ENCODE measurements around the gene S100A7A. TPM values are rescaled to one million over a fixed set of nuclear protein-coding genes. Genes with fewer than 3 reads are reported as not detected.
"Not testable (repeated sequence)": the region's sequence is repeated elsewhere in the genome, so short reads cannot be mapped to it uniquely, and the experiment has no call there.

S100A7A gene
- total RNA-seq, 1 donor from 2014 or later, result not detected

DNA sequence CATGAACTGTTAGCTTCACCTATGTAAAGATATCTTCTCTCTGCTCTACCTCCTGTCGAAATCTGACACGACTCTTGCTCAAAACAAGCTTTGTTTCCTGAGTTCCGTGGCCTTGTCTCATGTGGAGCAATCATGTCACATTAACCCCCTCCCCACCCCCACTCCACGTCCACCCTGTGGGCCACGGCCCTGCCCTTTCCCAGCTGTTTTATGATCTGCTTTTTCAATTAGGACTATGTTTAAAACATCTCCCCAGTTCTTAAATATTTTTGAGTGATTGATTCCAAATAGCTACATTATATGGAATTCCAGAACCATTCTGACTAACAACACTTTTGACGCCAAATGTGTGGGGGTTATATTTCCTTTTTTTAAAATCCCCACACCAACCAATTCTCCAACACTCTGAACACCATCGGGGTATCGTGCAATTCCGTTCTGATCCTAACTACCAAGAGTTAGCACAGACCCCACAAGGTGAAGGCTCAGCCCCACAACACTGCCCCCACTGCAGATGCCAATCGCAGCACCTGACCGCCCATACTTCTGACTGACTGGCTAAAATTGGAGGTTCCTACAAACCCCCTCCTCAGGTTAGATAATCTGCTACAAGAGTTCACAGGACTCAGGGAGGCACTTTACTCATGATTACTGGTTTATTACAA is 12.8 kb upstream of the S100A7A start:
- TF ChIP-seq, protein P1, sequence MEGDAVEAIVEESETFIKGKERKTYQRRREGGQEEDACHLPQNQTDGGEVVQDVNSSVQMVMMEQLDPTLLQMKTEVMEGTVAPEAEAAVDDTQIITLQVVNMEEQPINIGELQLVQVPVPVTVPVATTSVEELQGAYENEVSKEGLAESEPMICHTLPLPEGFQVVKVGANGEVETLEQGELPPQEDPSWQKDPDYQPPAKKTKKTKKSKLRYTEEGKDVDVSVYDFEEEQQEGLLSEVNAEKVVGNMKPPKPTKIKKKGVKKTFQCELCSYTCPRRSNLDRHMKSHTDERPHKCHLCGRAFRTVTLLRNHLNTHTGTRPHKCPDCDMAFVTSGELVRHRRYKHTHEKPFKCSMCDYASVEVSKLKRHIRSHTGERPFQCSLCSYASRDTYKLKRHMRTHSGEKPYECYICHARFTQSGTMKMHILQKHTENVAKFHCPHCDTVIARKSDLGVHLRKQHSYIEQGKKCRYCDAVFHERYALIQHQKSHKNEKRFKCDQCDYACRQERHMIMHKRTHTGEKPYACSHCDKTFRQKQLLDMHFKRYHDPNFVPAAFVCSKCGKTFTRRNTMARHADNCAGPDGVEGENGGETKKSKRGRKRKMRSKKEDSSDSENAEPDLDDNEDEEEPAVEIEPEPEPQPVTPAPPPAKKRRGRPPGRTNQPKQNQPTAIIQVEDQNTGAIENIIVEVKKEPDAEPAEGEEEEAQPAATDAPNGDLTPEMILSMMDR (IDR thresholded peaks at IDR 0.05; ENCODE audit: unreplicated experiment), result no peak
- no peaks in the 10 kb centered on the region for H3K9me3 Mint-ChIP-seq
- peaks cover 33% of the 10 kb centered on the region for H3K27me3 Mint-ChIP-seq (ENCODE audit: low read depth)
- H3K4me3 Mint-ChIP-seq, result no peak overlapping the region
- no peak for DNase-seq (ENCODE audit: low spot score in 2 of 2, unreplicated experiment in 2 of 2)
- H3K36me3 Mint-ChIP-seq, result no peaks in the 10 kb centered on the region
- no peak overlapping the region for H3K27ac Mint-ChIP-seq
- no peaks in the 10 kb centered on the region for H3K4me1 Mint-ChIP-seq

DNA sequence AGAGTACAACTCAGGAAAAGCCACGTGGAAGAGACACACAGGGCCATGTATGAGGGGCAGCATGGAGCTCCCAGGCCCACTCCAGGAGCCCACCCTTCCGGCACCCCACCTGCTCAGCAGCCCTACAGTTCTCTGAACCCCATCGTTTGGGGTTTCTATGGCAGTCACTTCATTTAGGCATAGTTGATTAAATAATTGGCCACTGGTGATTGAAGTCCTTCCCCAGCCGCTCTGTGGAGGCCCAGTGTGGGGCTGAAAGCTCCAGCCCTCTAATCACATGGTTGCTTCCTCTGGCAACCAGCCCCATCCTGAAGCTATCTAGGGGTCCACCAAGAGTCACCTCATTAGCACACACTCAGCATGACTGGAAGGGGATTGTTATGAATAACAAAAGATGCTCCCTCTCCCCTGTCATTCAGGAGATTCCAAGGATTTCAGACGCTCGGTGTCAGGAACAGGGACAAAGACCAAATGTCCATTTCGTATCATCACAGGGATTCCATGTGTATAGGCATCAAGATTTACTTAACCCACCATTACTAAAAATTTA is 12.2 kb upstream of the S100A7A start:
- no peaks in the 10 kb centered on the region for H3K9me3 Mint-ChIP-seq
- peaks cover 35% of the 10 kb centered on the region for H3K27me3 Mint-ChIP-seq (ENCODE audit: low read depth)
- H3K4me3 Mint-ChIP-seq, result no peak overlapping the region
- no peak for DNase-seq (ENCODE audit: low spot score in 2 of 2, unreplicated experiment in 2 of 2)
- no peaks in the 10 kb centered on the region for H3K36me3 Mint-ChIP-seq
- TF ChIP-seq, protein P1 (IDR thresholded peaks at IDR 0.05; ENCODE audit: unreplicated experiment), result no peak
- no peak overlapping the region for H3K27ac Mint-ChIP-seq
- no peaks in the 10 kb centered on the region for H3K4me1 Mint-ChIP-seq

DNA sequence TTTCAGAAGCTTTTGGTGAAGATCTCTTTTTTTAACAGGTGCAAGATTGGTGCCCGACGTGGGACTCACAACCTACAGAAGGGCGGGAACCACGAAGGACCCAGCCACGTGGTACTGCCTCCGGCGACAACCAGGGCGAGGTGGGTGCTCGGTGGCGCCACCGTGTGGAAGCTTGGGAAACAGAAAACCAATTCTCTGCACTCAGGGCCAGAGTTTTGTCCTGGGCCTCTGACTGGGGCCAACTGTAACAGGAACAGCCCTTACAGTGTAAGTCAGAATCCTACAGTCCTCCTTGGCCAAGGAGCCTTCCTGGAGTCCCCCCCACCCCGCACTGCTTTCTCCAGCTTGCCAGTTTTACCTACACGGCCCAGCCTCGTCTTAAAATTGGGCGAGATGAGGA is 11.6 kb upstream of the S100A7A start:
- H3K4me3 Mint-ChIP-seq, result no peak overlapping the region
- TF ChIP-seq, protein P1 (IDR thresholded peaks at IDR 0.05; ENCODE audit: unreplicated experiment), result peak; percentile 64

DNA sequence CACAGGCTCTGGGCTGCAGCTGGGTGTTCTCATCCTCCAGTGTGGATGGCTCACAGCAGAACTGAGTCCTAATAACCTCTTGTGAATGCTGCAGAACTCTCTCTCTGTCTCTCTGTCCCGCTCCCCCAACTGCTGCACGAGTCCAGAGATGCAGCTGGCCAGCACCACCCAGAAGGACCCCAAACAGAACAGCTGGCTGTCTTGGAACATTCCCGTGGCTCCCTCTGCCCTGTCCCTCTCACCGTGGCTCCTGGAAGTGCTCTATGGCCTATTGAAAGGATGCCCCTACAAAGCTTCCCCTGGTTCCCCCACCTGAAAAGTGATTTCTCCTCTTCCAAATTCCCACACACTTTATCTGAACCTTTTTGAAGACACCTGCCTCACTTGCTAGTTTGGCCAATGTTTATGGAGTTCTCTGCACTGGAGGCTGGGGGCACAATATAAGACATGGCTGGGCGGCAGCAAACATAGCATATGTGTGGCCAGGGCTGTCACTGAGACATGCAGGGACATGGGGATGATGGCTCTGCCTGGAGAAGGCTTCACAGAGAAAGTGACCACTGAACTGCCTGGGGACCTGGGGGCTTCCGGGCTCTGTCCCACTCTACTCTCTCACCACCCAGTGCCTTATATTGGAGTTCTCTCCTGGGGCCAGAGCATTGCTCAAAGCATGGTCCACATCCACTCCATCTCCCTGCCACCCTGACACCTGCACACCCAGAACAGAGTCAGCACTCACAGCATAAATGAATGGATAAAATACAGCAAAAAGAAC is 10.3 kb upstream of the S100A7A start:
- H3K4me1 Mint-ChIP-seq; DNase-seq (ENCODE audit: low spot score in 2 of 2, unreplicated experiment in 2 of 2); H3K27ac Mint-ChIP-seq; H3K9me3 Mint-ChIP-seq; H3K4me3 Mint-ChIP-seq; H3K36me3 Mint-ChIP-seq: not testable (repeated sequence)
- H3K27me3 Mint-ChIP-seq (ENCODE audit: low read depth), result peaks cover 41% of the 10 kb centered on the region

More for the DNA sequence above, 11.6 kb upstream of the S100A7A start:
- Mint-ChIP-seq H3K36me3 (no peaks in the 10 kb centered on the region), H3K4me1 (no peaks in the 10 kb centered on the region), H3K27ac (no peak overlapping the region), H3K27me3 (ENCODE audit: low read depth) (peaks cover 36% of the 10 kb centered on the region), H3K9me3 (no peaks in the 10 kb centered on the region)
- DNase-seq (ENCODE audit: low spot score in 2 of 2, unreplicated experiment in 2 of 2), result no peak

DNA sequence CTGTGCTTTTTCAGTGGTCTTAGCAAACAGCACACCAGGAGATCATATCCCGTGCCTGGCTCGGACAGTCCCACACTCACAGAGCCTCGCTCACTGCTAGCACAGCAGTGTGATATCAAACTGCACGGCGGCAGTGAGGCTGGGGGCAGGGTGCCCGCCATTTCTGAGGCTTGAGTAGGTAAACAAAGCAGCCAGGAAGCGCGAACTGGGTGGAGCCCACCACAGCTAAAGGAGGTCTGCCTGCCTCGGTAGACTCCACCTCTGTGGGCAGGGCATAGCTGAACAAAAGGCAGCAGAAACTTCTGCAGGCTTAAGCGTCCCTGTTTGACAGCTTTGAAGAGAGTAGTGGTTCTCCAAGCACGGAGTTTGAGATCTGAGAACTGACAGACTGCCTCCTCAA is 9.0 kb upstream of the S100A7A start:
- not testable (repeated sequence) for H3K27ac Mint-ChIP-seq; H3K4me3 Mint-ChIP-seq; H3K36me3 Mint-ChIP-seq; H3K4me1 Mint-ChIP-seq; DNase-seq (ENCODE audit: low spot score in 2 of 2, unreplicated experiment in 2 of 2); H3K9me3 Mint-ChIP-seq
- H3K27me3 Mint-ChIP-seq (ENCODE audit: low read depth), result peaks cover 36% of the 10 kb centered on the region

DNA sequence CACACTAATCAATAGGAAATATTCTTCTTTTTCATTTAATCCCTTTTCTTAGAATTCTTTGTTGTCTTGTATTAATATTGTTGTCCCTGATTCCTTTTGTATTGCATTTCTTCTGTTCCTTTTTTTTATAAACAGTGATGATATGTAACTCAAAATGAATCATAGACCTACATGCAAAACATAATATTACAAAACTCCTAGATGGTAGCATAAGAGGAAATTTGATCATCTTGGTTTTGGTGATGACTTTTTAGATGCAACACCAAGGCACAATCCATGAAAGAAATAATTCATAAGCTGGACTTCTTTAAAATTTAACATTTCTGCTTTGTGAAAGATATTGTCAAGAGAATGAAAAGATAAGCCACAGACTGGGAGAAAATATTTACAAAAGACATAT is 2.4 kb upstream of the S100A7A start:
- H3K4me3 Mint-ChIP-seq; DNase-seq (ENCODE audit: low spot score in 2 of 2, unreplicated experiment in 2 of 2); H3K4me1 Mint-ChIP-seq; H3K36me3 Mint-ChIP-seq; H3K27ac Mint-ChIP-seq; H3K9me3 Mint-ChIP-seq: not testable (repeated sequence)
- peaks cover 24% of the 10 kb centered on the region for H3K27me3 Mint-ChIP-seq (ENCODE audit: low read depth)
